Effector memory CD8-positive, alpha-beta T cell (primary cell): ENCODE results near the gene TMEM74B.
"Not testable (repeated sequence)": the region's sequence is repeated elsewhere in the genome, so short reads cannot be mapped to it uniquely, and the experiment has no call there.

Experiments
- ATAC-seq: fragments of 150-1000 bp; cut with Tn5 transposase; replicated peaks from 2 replicates; pipeline ENCODE4 v1.10.0; 2021; ENCODE audit warnings: mild to moderate bottlenecking, moderate library complexity
- DNase-seq, 3 experiments: peaks; one replicate each; pipeline ENCODE4 v3.0.0; 2021
- H3K27ac Mint-ChIP-seq, 2 donors: one replicate each; pipeline ENCODE4 v1.8.0; 2022; ENCODE audit warnings: mild to moderate bottlenecking in 2 of 2, mixed read lengths in 2 of 2, moderate library complexity in 2 of 2
- H3K27me3 Mint-ChIP-seq, 2 donors: one replicate each; pipeline ENCODE4 v1.8.0; 2022; ENCODE audit warnings: mixed read lengths in 2 of 2
- H3K36me3 Mint-ChIP-seq: one replicate; pipeline ENCODE4 v1.8.0; 2022; ENCODE audit warnings: mild to moderate bottlenecking, moderate library complexity, mixed read lengths; ENCODE audit not compliant: insufficient read depth
- H3K4me1 Mint-ChIP-seq, 2 donors: one replicate each; pipeline ENCODE4 v1.8.0; 2022; ENCODE audit warnings: low read depth in 2 of 2, mixed read lengths in 2 of 2
- H3K4me3 Mint-ChIP-seq, 2 donors: one replicate each; pipeline ENCODE4 v1.8.0; 2022; ENCODE audit warnings: mild to moderate bottlenecking in 2 of 2, mixed read lengths in 2 of 2, moderate library complexity in 2 of 2
- H3K9me3 Mint-ChIP-seq, 2 donors: one replicate each; pipeline ENCODE4 v1.8.0; 2022; ENCODE audit warnings: mixed read lengths in 2 of 2
- total RNA-seq, 9 experiments: gene quantifications; one replicate each; lab custom pipeline; 2026; lab: John Stamatoyannopoulos, UW

TMEM74B gene
- total RNA-seq = 0 to 0.36 (median 0) reads per million in 9 experiments

GRCh38 chr20:1184638-1185315 lies at the start of gene TMEM74B:
TSS of gene TMEM74B (minus strand) at chr20:1184981. CDS start at chr20:1183801, 1,180 bp downstream.
- no peaks in the 10 kb centered on the region for H3K36me3 Mint-ChIP-seq
- H3K27ac Mint-ChIP-seq = no peak within 1 kb of the TSS
- ATAC-seq (no peak), DNase-seq (no peak)
- peaks cover 20 to 38% of the 10 kb centered on the region in 2 donors for H3K27me3 Mint-ChIP-seq
- no peaks in the 10 kb centered on the region for H3K9me3 Mint-ChIP-seq
- H3K4me3 Mint-ChIP-seq = peak within 1 kb of the TSS; percentile 46 to 70
- H3K4me1 Mint-ChIP-seq = peaks cover 8 to 10% of the 10 kb centered on the region in 2 donors

GRCh38 chr20:1232286-1233111 lies 47.7 kb upstream of the TMEM74B start:
- H3K4me1 Mint-ChIP-seq = no peaks in the 10 kb centered on the region
- no peak overlapping the region for H3K27ac Mint-ChIP-seq
- DNase-seq (no peak), ATAC-seq (no peak)
- H3K9me3 Mint-ChIP-seq = no peaks in the 10 kb centered on the region
- no peaks in the 10 kb centered on the region for H3K36me3 Mint-ChIP-seq
- H3K4me3 Mint-ChIP-seq = no peak overlapping the region
- peaks cover 22 to 26% of the 10 kb centered on the region in 2 donors for H3K27me3 Mint-ChIP-seq

- Mint-ChIP-seq H3K4me3 (no peak overlapping the region), H3K27ac (no peak overlapping the region), H3K4me1 (peaks cover 6 to 12% of the 10 kb centered on the region in 2 donors), H3K36me3 (no peaks in the 10 kb centered on the region), H3K9me3 (no peaks in the 10 kb centered on the region), H3K27me3 (peaks cover 13 to 32% of the 10 kb centered on the region in 2 donors)
- ATAC-seq = no peak
- DNase-seq = no peak
Observed at GRCh38 chr20:1229541-1229940, 44.8 kb upstream of the TMEM74B start.

GRCh38 chr20:1225783-1226654 lies 41.2 kb upstream of the TMEM74B start, which contains the start of gene RAD21L1:
TSS of gene RAD21L1 (plus strand) at chr20:1226044. CDS start at chr20:1228454, 2,410 bp downstream.
- Mint-ChIP-seq H3K9me3 (peaks cover 0 to 2% of the 10 kb centered on the region in 2 donors), H3K27me3 (peaks cover 14 to 29% of the 10 kb centered on the region in 2 donors), H3K36me3 (peaks cover 3% of the 10 kb centered on the region), H3K27ac (no peak within 1 kb of the TSS), H3K4me3 (peak within 1 kb of the TSS; percentile 78 to 79), H3K4me1 (peaks cover 6 to 12% of the 10 kb centered on the region in 2 donors)
- DNase-seq = peak; percentile 46 to 57 (median 50)
- ATAC-seq = peak; percentile 75

- DNase-seq (no peak), ATAC-seq (no peak)
- peaks cover 19 to 22% of the 10 kb centered on the region in 2 donors for H3K27me3 Mint-ChIP-seq
- H3K9me3 Mint-ChIP-seq = peaks cover 0 to 2% of the 10 kb centered on the region in 2 donors
- no peak overlapping the region for H3K27ac Mint-ChIP-seq
- H3K4me1 Mint-ChIP-seq = peaks cover 6 to 12% of the 10 kb centered on the region in 2 donors
- peaks cover 3% of the 10 kb centered on the region for H3K36me3 Mint-ChIP-seq
- peak overlapping the region; percentile 63 to 78 for H3K4me3 Mint-ChIP-seq
Observed at GRCh38 chr20:1225263-1225782, 40.5 kb upstream of the TMEM74B start.

- ATAC-seq (no peak), DNase-seq (no peak)
- H3K27ac Mint-ChIP-seq = no peak overlapping the region
- H3K4me1 Mint-ChIP-seq = peaks cover 6 to 12% of the 10 kb centered on the region in 2 donors
- peaks cover 0 to 2% of the 10 kb centered on the region in 2 donors for H3K9me3 Mint-ChIP-seq
- H3K27me3 Mint-ChIP-seq = peaks cover 14 to 18% of the 10 kb centered on the region in 2 donors
- peaks cover 3% of the 10 kb centered on the region for H3K36me3 Mint-ChIP-seq
- peak overlapping the region; percentile 28 to 78 for H3K4me3 Mint-ChIP-seq
Observed at GRCh38 chr20:1224205-1224890, 39.6 kb upstream of the TMEM74B start.

GRCh38 chr20:1222750-1223149 lies 38.0 kb upstream of the TMEM74B start:
- H3K9me3 Mint-ChIP-seq, H3K27ac Mint-ChIP-seq, DNase-seq, ATAC-seq, H3K4me3 Mint-ChIP-seq, H3K36me3 Mint-ChIP-seq: not testable (repeated sequence)
- Mint-ChIP-seq H3K27me3 (peaks cover 15 to 26% of the 10 kb centered on the region in 2 donors), H3K4me1 (peaks cover 6 to 12% of the 10 kb centered on the region in 2 donors)

- not testable (repeated sequence) for H3K27ac Mint-ChIP-seq, H3K4me3 Mint-ChIP-seq, H3K36me3 Mint-ChIP-seq, H3K9me3 Mint-ChIP-seq, H3K4me1 Mint-ChIP-seq, ATAC-seq, DNase-seq
- peaks cover 55 to 63% of the 10 kb centered on the region in 2 donors for H3K27me3 Mint-ChIP-seq
Observed at GRCh38 chr20:1216527-1217427, 32.0 kb upstream of the TMEM74B start.

- Mint-ChIP-seq H3K36me3 (no peaks in the 10 kb centered on the region), H3K27me3 (peaks cover 63 to 67% of the 10 kb centered on the region in 2 donors), H3K9me3 (no peaks in the 10 kb centered on the region), H3K4me3 (no peak overlapping the region), H3K4me1 (peaks cover 0 to 3% of the 10 kb centered on the region in 2 donors), H3K27ac (peak overlapping the region in 1 of 2 donors; percentile 19)
- no peak for ATAC-seq
- no peak for DNase-seq
Observed at GRCh38 chr20:1215386-1216170, 30.8 kb upstream of the TMEM74B start.

- H3K27ac Mint-ChIP-seq = no peak overlapping the region
- H3K4me1 Mint-ChIP-seq = peaks cover 0 to 3% of the 10 kb centered on the region in 2 donors
- peaks cover 67 to 70% of the 10 kb centered on the region in 2 donors for H3K27me3 Mint-ChIP-seq
- no peaks in the 10 kb centered on the region for H3K9me3 Mint-ChIP-seq
- DNase-seq (no peak), ATAC-seq (no peak)
- no peak overlapping the region for H3K4me3 Mint-ChIP-seq
- no peaks in the 10 kb centered on the region for H3K36me3 Mint-ChIP-seq
Observed at GRCh38 chr20:1214838-1215261, 30.1 kb upstream of the TMEM74B start.
